ENCODE results near the gene SPAG4.

DNA sequence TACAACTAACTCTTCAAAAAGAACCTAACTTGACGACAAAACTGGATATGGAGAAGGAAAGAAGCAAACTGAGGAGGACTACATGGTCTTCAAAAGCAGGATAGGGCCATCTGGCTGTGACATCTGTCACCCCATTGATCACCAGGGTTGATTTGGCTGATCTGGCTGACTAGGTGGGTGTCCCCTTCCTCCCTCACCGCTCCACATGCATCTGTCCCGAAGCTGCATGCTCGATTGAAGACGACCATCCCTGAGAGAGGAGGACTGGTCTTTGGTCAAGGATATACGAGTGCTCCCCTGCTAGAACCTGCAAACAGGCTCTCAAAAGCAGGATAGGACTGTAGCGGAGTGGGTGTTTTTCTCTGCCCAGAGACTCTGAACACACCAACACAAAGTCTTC, 27.4 kb downstream of the SPAG4 start:
- no peak for TF ChIP-seq SUZ12 (IDR thresholded peaks at IDR 0.05; ENCODE audit: extremely low read depth, insufficient read depth, insufficient read length)
- TF ChIP-seq YY1 (IDR thresholded peaks at IDR 0.05; ENCODE audit: insufficient read depth, insufficient read length) = no peak

Measured in NT2/D1 (cell line).